Panc1 (cell line): Measurements from ENCODE around the gene GRIN3B. TPM values are rescaled to one million over a fixed set of nuclear protein-coding genes. Genes with fewer than 3 reads are reported as not detected.

ENCODE experiments used
- ATAC-seq: fragments of 200-7000 bp; cut with Tn5 transposase; 2 replicates; pipeline ENCODE4 v1.9.1; 2020; ENCODE audit warnings: mild to moderate bottlenecking, moderate library complexity
- BruUV-seq: library from RNA; stranded (reverse); fragments of 400-500 nt; replicated peaks from 2 replicates; lab custom pipeline; 2021; lab: Mats Ljungman, UMichigan
- CTCF ChIA-PET: fragments of 300-600 bp; sonication (Branson Sonifier 250); formaldehyde crosslinking; loops from one replicate; lab custom pipeline; 2022; ENCODE audit warnings: antibody characterized with exemption; lab: Charles Lee
- POLR2A ChIA-PET: fragments of 300-600 bp; sonication (Branson Sonifier 250); formaldehyde crosslinking; loops from one replicate; lab custom pipeline; 2022; ENCODE audit warnings: antibody characterized with exemption; lab: Charles Lee
- DNase-seq: peaks from one replicate; pipeline ENCODE4 v3.0.0-alpha.2; 2010; ENCODE audit warnings: low read depth, low spot score
- H3K27ac ChIP-seq: 2 replicates; pipeline ENCODE4 v1.5.1; 2011; ENCODE audit warnings: mild to moderate bottlenecking, low read length, inconsistent platforms
- H3K27me3 ChIP-seq: fragments of 200-500 bp; sonication (Bioruptor generic); 2 replicates; pipeline ENCODE4 v1.6.0; 2014; ENCODE audit warnings: low read length, inconsistent platforms; ENCODE audit not compliant: control insufficient read depth, insufficient read depth
- H3K36me3 ChIP-seq: fragments of 200-500 bp; sonication (Bioruptor generic); 2 replicates; pipeline ENCODE4 v1.5.1; 2014; ENCODE audit warnings: inconsistent platforms, mild to moderate bottlenecking, low read length, moderate library complexity; ENCODE audit not compliant: control insufficient read depth, insufficient read depth
- H3K4me1 ChIP-seq: 2 replicates; pipeline ENCODE4 v1.5.1; 2011; ENCODE audit warnings: inconsistent platforms, mild to moderate bottlenecking, low read length, moderate library complexity; ENCODE audit not compliant: control insufficient read depth, insufficient read depth
- H3K4me3 ChIP-seq, 2 experiments: 2 replicates each; pipeline ENCODE4 v1.5.1; 2011 to 2012; ENCODE audit warnings: low read depth in 2 of 2, low read length in 2 of 2, mild to moderate bottlenecking in 2 of 2, inconsistent platforms in 1 of 2, moderate library complexity in 1 of 2
- H3K9me3 ChIP-seq: fragments of 200-500 bp; sonication (Bioruptor generic); 2 replicates; pipeline ENCODE4 v1.5.1; 2014; ENCODE audit warnings: low read depth, mild to moderate bottlenecking, inconsistent platforms, low read length, moderate library complexity; ENCODE audit not compliant: control insufficient read depth, insufficient read depth
- POLR2AphosphoS5 ChIP-seq: IDR thresholded peaks from 2 replicates; pipeline ENCODE4 v1.6.1; 2012; ENCODE audit warnings: mild to moderate bottlenecking, low read depth, low read length, moderate library complexity
- SIN3A ChIP-seq: IDR thresholded peaks from 2 replicates; pipeline ENCODE4 v1.6.1; 2012; ENCODE audit warnings: low read depth, mild to moderate bottlenecking, low read length, moderate library complexity, borderline replicate concordance; ENCODE audit not compliant: insufficient read depth
- TCF7L2 ChIP-seq: IDR thresholded peaks from 2 replicates; pipeline ENCODE4 v1.6.1; 2011; ENCODE audit warnings: mild to moderate bottlenecking, low read depth, low read length, inconsistent platforms
- in situ Hi-C: cut with HindIII; loops from 2 replicates; pipeline ENCODE4 v1.10.0; 2016; ENCODE audit warnings: low sequenced_read_pairs, low pct_unique_long_range_greater_than_20kb
- intact Hi-C: fragments of 100-400 bp; cut with micrococcal nuclease; formaldehyde crosslinking; loops from one replicate; pipeline ENCODE4 v1.10.0; 2022; ENCODE audit not compliant: unreplicated experiment
- total RNA-seq: library from RNA; stranded (reverse); gene quantifications from one replicate; pipeline ENCODE4 v1.2.1, GENCODE V29; 2021; ENCODE audit not compliant: unreplicated experiment
- TF ChIP-seq, protein P1 (sequence below): fragments of 450-650 bp; IDR thresholded peaks from 2 replicates; pipeline ENCODE4 v1.5.1; 2017; ENCODE audit warnings: mild to moderate bottlenecking
- TF ChIP-seq, protein P2 (sequence below), 2 experiments: IDR thresholded peaks; 2 replicates each; pipeline ENCODE4 v1.6.1; 2011 to 2012; ENCODE audit warnings: low read depth in 2 of 2, control low read depth in 1 of 2, low read length in 1 of 2, mild to moderate bottlenecking in 1 of 2, moderate library complexity in 1 of 2; ENCODE audit not compliant: insufficient read depth in 1 of 2

The GRIN3B gene
- total RNA-seq, 1 experiment from 2014 or later, result 4.6 TPM

DNA sequence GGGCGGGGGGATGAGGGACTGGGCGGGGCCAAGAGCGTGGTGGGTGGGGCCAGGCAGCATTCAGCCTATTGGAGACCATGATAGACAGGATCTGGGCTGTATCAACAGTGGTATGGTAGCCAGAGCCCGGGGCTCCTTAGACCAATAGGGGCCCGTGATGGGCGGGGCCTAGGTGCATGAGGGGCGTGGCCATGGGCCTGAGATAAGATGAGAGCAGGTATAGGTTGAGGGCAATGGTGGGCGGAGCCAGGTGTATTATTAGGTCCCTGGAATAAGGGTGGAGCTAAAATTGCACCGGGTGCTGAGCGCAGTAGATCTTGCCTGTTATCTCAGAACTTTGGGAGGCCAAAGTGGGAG is 45.0 kb downstream of the GRIN3B start:
- no peak for TF ChIP-seq SIN3A
- no peak for TF ChIP-seq POLR2AphosphoS5
- TF ChIP-seq, protein P1, sequence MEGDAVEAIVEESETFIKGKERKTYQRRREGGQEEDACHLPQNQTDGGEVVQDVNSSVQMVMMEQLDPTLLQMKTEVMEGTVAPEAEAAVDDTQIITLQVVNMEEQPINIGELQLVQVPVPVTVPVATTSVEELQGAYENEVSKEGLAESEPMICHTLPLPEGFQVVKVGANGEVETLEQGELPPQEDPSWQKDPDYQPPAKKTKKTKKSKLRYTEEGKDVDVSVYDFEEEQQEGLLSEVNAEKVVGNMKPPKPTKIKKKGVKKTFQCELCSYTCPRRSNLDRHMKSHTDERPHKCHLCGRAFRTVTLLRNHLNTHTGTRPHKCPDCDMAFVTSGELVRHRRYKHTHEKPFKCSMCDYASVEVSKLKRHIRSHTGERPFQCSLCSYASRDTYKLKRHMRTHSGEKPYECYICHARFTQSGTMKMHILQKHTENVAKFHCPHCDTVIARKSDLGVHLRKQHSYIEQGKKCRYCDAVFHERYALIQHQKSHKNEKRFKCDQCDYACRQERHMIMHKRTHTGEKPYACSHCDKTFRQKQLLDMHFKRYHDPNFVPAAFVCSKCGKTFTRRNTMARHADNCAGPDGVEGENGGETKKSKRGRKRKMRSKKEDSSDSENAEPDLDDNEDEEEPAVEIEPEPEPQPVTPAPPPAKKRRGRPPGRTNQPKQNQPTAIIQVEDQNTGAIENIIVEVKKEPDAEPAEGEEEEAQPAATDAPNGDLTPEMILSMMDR, result no peak
- TF ChIP-seq, protein P2, sequence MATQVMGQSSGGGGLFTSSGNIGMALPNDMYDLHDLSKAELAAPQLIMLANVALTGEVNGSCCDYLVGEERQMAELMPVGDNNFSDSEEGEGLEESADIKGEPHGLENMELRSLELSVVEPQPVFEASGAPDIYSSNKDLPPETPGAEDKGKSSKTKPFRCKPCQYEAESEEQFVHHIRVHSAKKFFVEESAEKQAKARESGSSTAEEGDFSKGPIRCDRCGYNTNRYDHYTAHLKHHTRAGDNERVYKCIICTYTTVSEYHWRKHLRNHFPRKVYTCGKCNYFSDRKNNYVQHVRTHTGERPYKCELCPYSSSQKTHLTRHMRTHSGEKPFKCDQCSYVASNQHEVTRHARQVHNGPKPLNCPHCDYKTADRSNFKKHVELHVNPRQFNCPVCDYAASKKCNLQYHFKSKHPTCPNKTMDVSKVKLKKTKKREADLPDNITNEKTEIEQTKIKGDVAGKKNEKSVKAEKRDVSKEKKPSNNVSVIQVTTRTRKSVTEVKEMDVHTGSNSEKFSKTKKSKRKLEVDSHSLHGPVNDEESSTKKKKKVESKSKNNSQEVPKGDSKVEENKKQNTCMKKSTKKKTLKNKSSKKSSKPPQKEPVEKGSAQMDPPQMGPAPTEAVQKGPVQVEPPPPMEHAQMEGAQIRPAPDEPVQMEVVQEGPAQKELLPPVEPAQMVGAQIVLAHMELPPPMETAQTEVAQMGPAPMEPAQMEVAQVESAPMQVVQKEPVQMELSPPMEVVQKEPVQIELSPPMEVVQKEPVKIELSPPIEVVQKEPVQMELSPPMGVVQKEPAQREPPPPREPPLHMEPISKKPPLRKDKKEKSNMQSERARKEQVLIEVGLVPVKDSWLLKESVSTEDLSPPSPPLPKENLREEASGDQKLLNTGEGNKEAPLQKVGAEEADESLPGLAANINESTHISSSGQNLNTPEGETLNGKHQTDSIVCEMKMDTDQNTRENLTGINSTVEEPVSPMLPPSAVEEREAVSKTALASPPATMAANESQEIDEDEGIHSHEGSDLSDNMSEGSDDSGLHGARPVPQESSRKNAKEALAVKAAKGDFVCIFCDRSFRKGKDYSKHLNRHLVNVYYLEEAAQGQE (IDR thresholded peaks at IDR 0.05; ENCODE audit: insufficient read depth in 1 of 2, low read depth in 2 of 2, low read length in 1 of 2), result no peak
- no peak for TF ChIP-seq TCF7L2
- no TSS peak for BruUV-seq
- POLR2A ChIA-PET, result no interaction called here
- Histone ChIP-seq H3K4me3 (no peak overlapping the region), H3K36me3 (peaks cover 3% of the 10 kb centered on the region; the same call in 1 of the 2 replicates), H3K27me3 (no peaks in the 10 kb centered on the region), H3K9me3 (no peaks in the 10 kb centered on the region), H3K4me1 (peaks cover 12% of the 10 kb centered on the region), H3K27ac (no peak overlapping the region)
- CTCF ChIA-PET, result no interaction called here
- intact Hi-C loops, result no loop called here
- DNase-seq, result no peak
- peak; percentile 16 for ATAC-seq
- in situ Hi-C loops, result no loop called here

DNA sequence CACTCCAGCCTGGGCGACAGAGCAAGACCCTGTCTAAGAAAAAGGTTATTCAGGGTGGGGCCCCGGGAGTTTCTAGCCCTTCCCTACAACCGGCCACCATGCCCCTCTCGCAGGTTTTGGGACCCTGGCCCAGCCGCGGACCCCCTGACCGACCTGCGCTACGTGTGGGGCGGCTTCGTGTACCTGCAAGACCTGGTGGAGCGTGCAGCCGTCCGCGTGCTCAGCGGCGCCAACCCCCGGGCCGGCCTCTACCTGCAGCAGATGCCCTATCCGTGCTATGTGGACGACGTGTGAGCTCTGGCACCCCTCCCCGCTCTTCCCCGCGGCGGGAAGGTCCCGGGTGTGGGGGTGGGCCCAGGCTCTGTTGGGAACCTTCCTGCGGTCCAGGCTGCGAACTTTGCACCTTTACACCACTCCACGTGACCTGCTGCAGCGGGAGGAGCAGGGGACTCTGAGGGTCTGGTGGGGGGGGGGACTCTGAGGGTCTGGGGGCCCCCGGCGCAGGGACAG is 46.0 kb downstream of the GRIN3B start:
- DNase-seq (no peak), ATAC-seq (no peak)
- intact Hi-C loops (no loop called here), in situ Hi-C loops (no loop called here)
- Histone ChIP-seq H3K4me3 (no peak overlapping the region), H3K36me3 (no peaks in the 10 kb centered on the region), H3K27ac (no peak overlapping the region), H3K9me3 (no peaks in the 10 kb centered on the region), H3K4me1 (peaks cover 12% of the 10 kb centered on the region), H3K27me3 (no peaks in the 10 kb centered on the region)
- CTCF ChIA-PET, result no interaction called here
- TF ChIP-seq POLR2AphosphoS5 (no peak), SIN3A (no peak), TCF7L2 (no peak)
- TF ChIP-seq, protein P1, result no peak
- TF ChIP-seq, protein P2 (IDR thresholded peaks at IDR 0.05; ENCODE audit: insufficient read depth in 1 of 2, low read depth in 2 of 2, low read length in 1 of 2), result no peak
- BruUV-seq, result no TSS peak
- POLR2A ChIA-PET, result no interaction called here
